Measurements from ENCODE around the gene PODN. TPM values are rescaled to one million over a fixed set of nuclear protein-coding genes. Genes with fewer than 3 reads are reported as not detected.

Gene PODN
- polyA plus RNA-seq, 4 donors, result 0.45 to 26.4 (median 1.6) TPM

DNA sequence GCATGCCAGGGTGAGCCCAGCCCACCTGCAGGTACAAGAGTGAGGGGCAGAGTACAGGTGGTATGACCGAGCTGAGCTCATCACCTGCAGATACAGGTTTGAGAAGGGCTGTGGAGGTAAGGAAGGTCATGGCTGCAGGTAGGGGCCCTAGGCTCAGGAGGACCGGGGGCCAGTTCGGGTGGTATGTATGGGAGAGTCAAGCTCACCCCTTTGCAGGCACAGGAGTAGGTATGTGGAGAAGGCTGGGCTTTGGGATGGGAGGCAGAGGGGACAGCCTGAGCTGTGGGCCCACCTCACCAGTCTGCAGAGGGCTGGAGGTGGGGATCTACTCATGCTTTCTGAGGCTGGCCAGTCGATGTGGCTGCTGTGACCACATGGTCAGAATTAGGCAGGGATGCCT lies 17.2 kb downstream of the PODN start:
- Histone ChIP-seq H3K4me1 (ENCODE audit: control insufficient read depth in 3 of 3, insufficient read depth in 2 of 3, low read depth in 1 of 3, low read length in 2 of 3) (peaks cover 0 to 3% (median 0%) of the 10 kb centered on the region in 3 donors), H3K36me3 (ENCODE audit: control insufficient read depth in 3 of 3, insufficient read depth in 2 of 3, low read depth in 1 of 3, low read length in 3 of 3) (peaks cover 0 to 19% (median 0%) of the 10 kb centered on the region in 3 donors), H3K9me3 (ENCODE audit: control insufficient read depth in 2 of 2, insufficient read depth in 1 of 2, low read depth in 1 of 2, low read length in 1 of 2) (no peaks in the 10 kb centered on the region), H3K4me3 (ENCODE audit: low read depth in 1 of 3, low read length in 3 of 3) (no peak overlapping the region), H3K27ac (ENCODE audit: low read depth in 1 of 3, low read length in 2 of 3) (no peak overlapping the region), H3K27me3 (ENCODE audit: control insufficient read depth in 3 of 3, insufficient read depth in 3 of 3, low read length in 3 of 3) (peaks cover 0 to 2% (median 0%) of the 10 kb centered on the region in 3 donors)
- DNase-seq (no peak), FAIRE-seq (no peak)
- 54 to 76% (median 75%) methylated on average over 4 of the region's 4 CpGs for WGBS, 3 donors

- DNase-seq (no peak), FAIRE-seq (no peak)
- H3K27ac ChIP-seq (ENCODE audit: low read depth in 1 of 3, low read length in 2 of 3), result no peak overlapping the region
- WGBS, 3 donors, result 62 to 89% (median 73%) methylated on average over 3 of the region's 3 CpGs
- H3K27me3 ChIP-seq (ENCODE audit: control insufficient read depth in 3 of 3, insufficient read depth in 3 of 3, low read length in 3 of 3), result peaks cover 0 to 2% (median 0%) of the 10 kb centered on the region in 3 donors
- H3K36me3 ChIP-seq (ENCODE audit: control insufficient read depth in 3 of 3, insufficient read depth in 2 of 3, low read depth in 1 of 3, low read length in 3 of 3), result peaks cover 0 to 20% (median 0%) of the 10 kb centered on the region in 3 donors
- peaks cover 0 to 3% (median 0%) of the 10 kb centered on the region in 3 donors for H3K4me1 ChIP-seq (ENCODE audit: control insufficient read depth in 3 of 3, insufficient read depth in 2 of 3, low read depth in 1 of 3, low read length in 2 of 3)
- no peak overlapping the region for H3K4me3 ChIP-seq (ENCODE audit: low read depth in 1 of 3, low read length in 3 of 3)
- H3K9me3 ChIP-seq (ENCODE audit: control insufficient read depth in 2 of 2, insufficient read depth in 1 of 2, low read depth in 1 of 2, low read length in 1 of 2), result no peaks in the 10 kb centered on the region
Measured at GRCh38 chr1:53080041-53080440, 18.0 kb downstream of the PODN start.

DNA sequence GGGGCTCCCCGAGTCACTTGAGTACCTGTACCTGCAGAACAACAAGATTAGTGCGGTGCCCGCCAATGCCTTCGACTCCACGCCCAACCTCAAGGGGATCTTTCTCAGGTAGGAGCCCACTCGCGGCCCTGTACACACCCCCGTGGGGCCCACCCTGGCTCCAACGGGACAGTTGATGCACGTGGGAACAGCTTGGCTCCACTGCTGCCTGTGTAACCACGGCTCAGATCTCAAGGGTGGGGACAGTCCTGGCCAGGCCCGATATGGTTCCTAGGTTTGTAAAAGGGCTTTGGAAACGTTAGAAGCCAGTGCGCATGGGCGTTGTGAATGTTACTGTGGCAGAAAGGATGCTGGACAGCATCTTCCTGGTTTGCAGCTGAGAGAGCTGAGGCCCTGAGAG lies 18.8 kb downstream of the PODN start:
- DNase-seq (no peak), FAIRE-seq (no peak)
- H3K9me3 ChIP-seq (ENCODE audit: control insufficient read depth in 2 of 2, insufficient read depth in 1 of 2, low read depth in 1 of 2, low read length in 1 of 2), result no peaks in the 10 kb centered on the region
- H3K36me3 ChIP-seq (ENCODE audit: control insufficient read depth in 3 of 3, insufficient read depth in 2 of 3, low read depth in 1 of 3, low read length in 3 of 3), result peaks cover 0 to 20% (median 0%) of the 10 kb centered on the region in 3 donors
- no peaks in the 10 kb centered on the region for H3K4me1 ChIP-seq (ENCODE audit: control insufficient read depth in 3 of 3, insufficient read depth in 2 of 3, low read depth in 1 of 3, low read length in 2 of 3)
- peaks cover 0 to 2% (median 0%) of the 10 kb centered on the region in 3 donors for H3K27me3 ChIP-seq (ENCODE audit: control insufficient read depth in 3 of 3, insufficient read depth in 3 of 3, low read length in 3 of 3)
- H3K27ac ChIP-seq (ENCODE audit: low read depth in 1 of 3, low read length in 2 of 3), result no peak overlapping the region
- H3K4me3 ChIP-seq (ENCODE audit: low read depth in 1 of 3, low read length in 3 of 3), result no peak overlapping the region
- 80 to 85% (median 83%) methylated on average over 15 of the region's 15 CpGs for WGBS, 3 donors

DNA sequence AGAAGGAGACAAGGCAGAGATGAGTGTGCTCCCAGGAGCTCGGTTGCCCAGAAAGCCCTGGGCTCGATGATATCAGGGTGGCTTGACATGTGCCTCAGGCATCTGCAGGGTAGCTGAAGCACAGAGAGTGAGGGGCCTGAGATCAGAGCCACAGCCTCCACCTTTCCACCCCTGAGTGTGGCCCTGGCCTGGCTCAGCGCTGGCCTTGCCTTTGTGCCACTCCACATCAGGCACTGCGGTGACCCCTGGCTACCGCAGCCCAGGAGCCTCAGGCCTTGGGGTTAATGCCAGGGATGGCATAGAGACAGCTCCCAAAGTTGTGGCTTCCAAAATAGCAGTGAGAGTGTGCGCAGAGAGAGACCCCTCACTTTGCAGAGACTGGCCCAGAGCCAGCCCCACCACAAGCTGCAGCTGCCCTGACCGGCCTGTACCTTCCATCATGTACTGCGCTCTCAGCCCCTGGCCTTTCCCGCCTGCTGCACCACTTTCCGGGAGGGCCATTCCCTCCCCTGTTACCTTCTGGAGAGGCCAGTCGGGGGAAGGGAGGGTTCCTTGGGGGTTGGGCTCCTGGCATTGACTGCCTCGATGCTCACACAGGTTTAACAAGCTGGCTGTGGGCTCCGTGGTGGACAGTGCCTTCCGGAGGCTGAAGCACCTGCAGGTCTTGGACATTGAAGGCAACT lies 19.5 kb downstream of the PODN start:
- 87 to 88% (median 87%) methylated on average over 14 of the region's 14 CpGs for WGBS, 3 donors
- Histone ChIP-seq H3K27ac (ENCODE audit: low read depth in 1 of 3, low read length in 2 of 3) (no peak overlapping the region), H3K36me3 (ENCODE audit: control insufficient read depth in 3 of 3, insufficient read depth in 2 of 3, low read depth in 1 of 3, low read length in 3 of 3) (peaks cover 0 to 20% (median 0%) of the 10 kb centered on the region in 3 donors), H3K27me3 (ENCODE audit: control insufficient read depth in 3 of 3, insufficient read depth in 3 of 3, low read length in 3 of 3) (peaks cover 0 to 2% (median 0%) of the 10 kb centered on the region in 3 donors), H3K4me3 (ENCODE audit: low read depth in 1 of 3, low read length in 3 of 3) (no peak overlapping the region), H3K4me1 (ENCODE audit: control insufficient read depth in 3 of 3, insufficient read depth in 2 of 3, low read depth in 1 of 3, low read length in 2 of 3) (no peaks in the 10 kb centered on the region), H3K9me3 (ENCODE audit: control insufficient read depth in 2 of 2, insufficient read depth in 1 of 2, low read depth in 1 of 2, low read length in 1 of 2) (no peaks in the 10 kb centered on the region)
- no peak for FAIRE-seq
- no peak for DNase-seq

GRCh38 chr1:53082826-53083455 lies 20.9 kb downstream of the PODN start:
- 81 to 94% (median 86%) methylated on average over 13 of the region's 13 CpGs for WGBS, 3 donors
- Histone ChIP-seq H3K27ac (ENCODE audit: low read depth in 1 of 3, low read length in 2 of 3) (no peak overlapping the region), H3K27me3 (ENCODE audit: control insufficient read depth in 3 of 3, insufficient read depth in 3 of 3, low read length in 3 of 3) (peaks cover 0 to 2% (median 0%) of the 10 kb centered on the region in 3 donors), H3K4me3 (ENCODE audit: low read depth in 1 of 3, low read length in 3 of 3) (no peak overlapping the region), H3K36me3 (ENCODE audit: control insufficient read depth in 3 of 3, insufficient read depth in 2 of 3, low read depth in 1 of 3, low read length in 3 of 3) (peaks cover 0 to 17% (median 0%) of the 10 kb centered on the region in 3 donors), H3K9me3 (ENCODE audit: control insufficient read depth in 2 of 2, insufficient read depth in 1 of 2, low read depth in 1 of 2, low read length in 1 of 2) (no peaks in the 10 kb centered on the region), H3K4me1 (ENCODE audit: control insufficient read depth in 3 of 3, insufficient read depth in 2 of 3, low read depth in 1 of 3, low read length in 2 of 3) (no peaks in the 10 kb centered on the region)
- FAIRE-seq (no peak), DNase-seq (no peak)

DNA sequence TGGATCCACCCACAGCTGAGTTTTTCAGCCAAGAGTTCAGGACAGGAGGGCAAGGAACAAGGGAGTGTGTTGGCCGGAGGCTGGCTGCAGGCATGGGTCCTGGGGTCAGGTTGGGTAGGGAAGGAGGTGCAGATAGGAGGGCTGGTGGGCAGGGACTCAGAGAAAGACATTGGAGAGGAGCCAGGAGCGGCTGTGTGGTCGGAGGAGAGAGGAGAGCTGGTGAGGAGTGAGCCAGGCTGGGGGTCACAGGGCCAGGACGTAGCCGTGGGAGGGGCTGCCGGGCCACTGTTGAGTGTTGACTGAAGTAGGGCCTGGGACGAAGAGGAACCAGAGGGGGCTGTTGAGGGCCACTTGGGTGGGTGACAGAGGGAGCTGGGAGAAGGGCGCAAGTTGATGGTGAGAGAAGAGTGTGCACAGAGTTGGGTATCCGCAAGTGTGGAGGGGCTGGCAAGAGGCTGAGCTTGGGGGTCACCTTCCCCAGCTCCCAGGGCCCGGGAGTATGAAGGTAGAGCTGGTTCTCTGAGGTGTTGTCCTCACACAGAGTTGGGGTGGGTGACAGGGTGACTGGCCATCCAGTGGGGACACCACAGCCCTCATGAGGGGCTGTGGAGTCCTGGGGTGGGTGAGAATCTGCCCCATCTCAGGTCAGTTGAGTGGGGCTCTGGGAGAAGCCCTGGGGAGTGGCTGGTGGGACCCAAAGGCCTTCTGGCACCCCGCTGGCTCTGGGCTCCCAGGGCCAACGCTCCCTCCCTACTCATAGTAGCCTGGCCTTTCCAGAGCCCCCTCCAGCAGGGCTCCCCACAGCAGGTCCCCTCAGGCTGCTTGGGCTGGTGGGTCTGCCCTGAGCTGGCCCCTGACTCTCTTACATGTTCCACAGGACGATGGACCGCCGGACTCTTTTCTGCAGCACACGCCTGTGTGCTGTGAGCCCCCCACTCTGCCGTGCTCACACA lies 21.9 kb downstream of the PODN start:
- WGBS, 3 donors, result 80 to 82% (median 80%) methylated on average over 16 to 17 of the region's 17 CpGs
- peaks cover 0 to 14% (median 0%) of the 10 kb centered on the region in 3 donors for H3K36me3 ChIP-seq (ENCODE audit: control insufficient read depth in 3 of 3, insufficient read depth in 2 of 3, low read depth in 1 of 3, low read length in 3 of 3)
- no peaks in the 10 kb centered on the region for H3K27me3 ChIP-seq (ENCODE audit: control insufficient read depth in 3 of 3, insufficient read depth in 3 of 3, low read length in 3 of 3)
- no peak for DNase-seq
- no peaks in the 10 kb centered on the region for H3K9me3 ChIP-seq (ENCODE audit: control insufficient read depth in 2 of 2, insufficient read depth in 1 of 2, low read depth in 1 of 2, low read length in 1 of 2)
- FAIRE-seq, result no peak
- peaks cover 0 to 3% (median 2%) of the 10 kb centered on the region in 3 donors for H3K4me1 ChIP-seq (ENCODE audit: control insufficient read depth in 3 of 3, insufficient read depth in 2 of 3, low read depth in 1 of 3, low read length in 2 of 3)
- H3K4me3 ChIP-seq (ENCODE audit: low read depth in 1 of 3, low read length in 3 of 3), result no peak overlapping the region
- no peak overlapping the region for H3K27ac ChIP-seq (ENCODE audit: low read depth in 1 of 3, low read length in 2 of 3)

GRCh38 chr1:53084589-53084971 lies 22.6 kb downstream of the PODN start:
- Histone ChIP-seq H3K4me3 (ENCODE audit: low read depth in 1 of 3, low read length in 3 of 3) (no peak overlapping the region), H3K27ac (ENCODE audit: low read depth in 1 of 3, low read length in 2 of 3) (no peak overlapping the region), H3K27me3 (ENCODE audit: control insufficient read depth in 3 of 3, insufficient read depth in 3 of 3, low read length in 3 of 3) (no peaks in the 10 kb centered on the region), H3K36me3 (ENCODE audit: control insufficient read depth in 3 of 3, insufficient read depth in 2 of 3, low read depth in 1 of 3, low read length in 3 of 3) (peaks cover 0 to 14% (median 0%) of the 10 kb centered on the region in 3 donors), H3K4me1 (ENCODE audit: control insufficient read depth in 3 of 3, insufficient read depth in 2 of 3, low read depth in 1 of 3, low read length in 2 of 3) (peaks cover 0 to 10% (median 3%) of the 10 kb centered on the region in 3 donors), H3K9me3 (ENCODE audit: control insufficient read depth in 2 of 2, insufficient read depth in 1 of 2, low read depth in 1 of 2, low read length in 1 of 2) (no peaks in the 10 kb centered on the region)
- FAIRE-seq, result no peak
- no peak for DNase-seq
- WGBS, 3 donors, result 74 to 84% (median 77%) methylated on average over 8 of the region's 8 CpGs

DNA sequence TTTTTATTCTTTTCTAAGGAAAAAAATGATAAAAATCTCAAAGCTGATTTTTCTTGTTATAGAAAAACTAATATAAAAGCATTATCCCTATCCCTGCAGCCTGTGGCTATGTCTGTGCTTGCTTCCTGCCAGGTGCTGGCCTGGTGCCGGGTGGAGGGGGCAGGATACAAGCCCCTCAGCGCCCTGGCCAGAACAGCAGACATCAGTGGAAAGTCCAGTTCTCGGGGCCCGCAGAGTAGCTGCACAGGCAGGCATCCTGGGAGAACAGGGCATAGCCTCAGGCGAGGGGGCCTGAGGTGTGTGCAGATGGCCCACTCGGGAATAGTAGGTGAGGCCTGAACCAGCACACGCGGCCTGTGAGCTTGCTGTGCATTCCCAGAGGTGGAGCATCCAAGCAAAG lies 23.4 kb downstream of the PODN start:
- WGBS, 3 donors, result 93 to 95% (median 93%) methylated on average over 8 of the region's 8 CpGs
- Histone ChIP-seq H3K36me3 (ENCODE audit: control insufficient read depth in 3 of 3, insufficient read depth in 2 of 3, low read depth in 1 of 3, low read length in 3 of 3) (peaks cover 0 to 14% (median 0%) of the 10 kb centered on the region in 3 donors), H3K4me1 (ENCODE audit: control insufficient read depth in 3 of 3, insufficient read depth in 2 of 3, low read depth in 1 of 3, low read length in 2 of 3) (peaks cover 0 to 18% (median 6%) of the 10 kb centered on the region in 3 donors), H3K4me3 (ENCODE audit: low read depth in 1 of 3, low read length in 3 of 3) (no peak overlapping the region), H3K27ac (ENCODE audit: low read depth in 1 of 3, low read length in 2 of 3) (no peak overlapping the region), H3K9me3 (ENCODE audit: control insufficient read depth in 2 of 2, insufficient read depth in 1 of 2, low read depth in 1 of 2, low read length in 1 of 2) (no peaks in the 10 kb centered on the region), H3K27me3 (ENCODE audit: control insufficient read depth in 3 of 3, insufficient read depth in 3 of 3, low read length in 3 of 3) (no peaks in the 10 kb centered on the region)
- DNase-seq (no peak), FAIRE-seq (no peak)
